Fibroblast of skin of abdomen (primary cell): ENCODE results near the gene PYDC1.
"Not testable (repeated sequence)": the region's sequence is repeated elsewhere in the genome, so short reads cannot be mapped to it uniquely, and the experiment has no call there.

Experiments
- DNase-seq: peaks from one replicate; pipeline ENCODE4 v3.0.0-alpha.2; 2013

PYDC1 gene

GRCh38 chr16:31179219-31179746 is 37.7 kb downstream of the PYDC1 start:
- no peak for DNase-seq

GRCh38 chr16:31177136-31177535 is 39.8 kb downstream of the PYDC1 start:
- DNase-seq = no peak

DNA sequence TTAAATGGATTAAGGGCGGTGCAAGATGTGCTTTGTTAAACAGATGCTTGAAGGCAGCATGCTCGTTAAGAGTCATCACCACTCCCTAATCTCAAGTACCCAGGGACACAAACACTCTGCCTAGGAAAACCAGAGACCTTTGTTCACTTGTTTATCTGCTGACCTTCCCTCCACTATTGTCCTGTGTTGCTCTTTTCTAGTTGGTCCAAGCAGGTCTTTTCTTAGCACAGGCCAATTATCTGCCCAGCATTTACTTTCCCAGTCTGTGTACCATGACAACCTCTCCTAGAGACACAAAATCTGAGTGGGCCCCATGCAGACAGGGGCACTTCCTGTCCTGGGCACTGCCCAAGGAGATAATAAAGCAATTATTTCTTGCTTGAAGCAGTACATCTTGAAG is 46.9 kb downstream of the PYDC1 start:
- DNase-seq = not testable (repeated sequence)

DNA sequence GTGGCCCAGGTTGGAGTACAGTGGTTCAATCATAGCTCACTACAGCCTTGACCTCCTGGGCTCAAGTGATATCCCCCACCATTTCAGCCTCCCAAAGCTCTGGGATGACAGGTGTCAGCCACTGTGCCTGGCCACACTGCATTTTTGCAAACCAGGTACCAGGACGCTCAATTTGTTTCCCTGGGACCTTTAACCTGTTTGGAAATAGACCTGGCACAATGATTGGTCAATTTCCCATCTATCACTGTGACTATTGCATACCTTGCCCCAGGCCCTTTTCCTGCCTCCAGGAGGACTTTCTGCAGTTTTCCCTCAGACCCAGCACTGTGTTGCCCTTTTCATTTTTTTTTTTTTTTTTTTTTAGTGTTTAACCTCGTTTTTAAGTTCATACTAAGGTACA is 48.1 kb downstream of the PYDC1 start:
- no peak for DNase-seq

- DNase-seq = no peak
These were observed 49.6 kb downstream of the PYDC1 start for GRCh38 chr16:31167315-31167714.
